SK-N-SH (cell line): ENCODE results near the gene DOCK3. TPM values are rescaled to one million over a fixed set of nuclear protein-coding genes. Genes with fewer than 3 reads are reported as not detected.

ENCODE experiments used
- CTCF ChIA-PET: fragments of 300-600, 350-600 bp; formaldehyde crosslinking; extraction: SDS; loops from one replicate; lab custom pipeline; 2021; lab: Yijun Ruan, JAX
- POLR2A ChIA-PET: fragments of 350-600 bp; sonication (Branson Sonifier 250); formaldehyde crosslinking; extraction: SDS; loops from one replicate; lab custom pipeline; 2020; ENCODE audit warnings: antibody characterized with exemption, inconsistent platforms; lab: Yijun Ruan, JAX
- DNase-seq: peaks from one replicate; pipeline ENCODE4 v3.0.0; 2012
- H2AFZ ChIP-seq: fragments of 200-600 bp; sonication (generic); 2 replicates; pipeline ENCODE4 v1.8.1; 2016; ENCODE audit warnings: antibody characterized with exemption, mild to moderate bottlenecking, low read depth
- H3F3A ChIP-seq: fragments of 200-600 bp; sonication (generic); replicated peaks from 2 replicates; pipeline ENCODE3; 2016; ENCODE audit warnings: antibody characterized with exemption, mild to moderate bottlenecking; ENCODE audit not compliant: insufficient read depth
- H3K27ac ChIP-seq, 2 experiments: fragments of 200-500 bp in 1 of 2; fragments of 200-600 bp in 1 of 2; sonication (Bioruptor generic) in 1 of 2; sonication (generic), shearing (Covaris generic) in 1 of 2; 2 replicates each; pipeline versions ENCODE4 v1.5.1 to v1.6.1; 2014 to 2016; ENCODE audit warnings: low read depth in 2 of 2, inconsistent platforms in 1 of 2, low read length in 1 of 2, mild to moderate bottlenecking in 1 of 2, mixed read lengths in 1 of 2
- H3K27me3 ChIP-seq: fragments of 200-600 bp; sonication (generic), shearing (Covaris generic); 2 replicates; pipeline ENCODE4 v1.6.1; 2016; ENCODE audit warnings: mixed run types; ENCODE audit not compliant: insufficient read depth
- H3K36me3 ChIP-seq, 2 experiments: fragments of 200-500 bp in 1 of 2; fragments of 200-600 bp in 1 of 2; sonication (Bioruptor generic) in 1 of 2; sonication (generic) in 1 of 2; replicated peaks in 1 of 2; 2 replicates each; pipeline versions ENCODE3 to v1.5.1; 2014 to 2016; ENCODE audit warnings: low read length in 1 of 2, mild to moderate bottlenecking in 1 of 2; ENCODE audit not compliant: insufficient read depth in 2 of 2, control insufficient read depth in 1 of 2
- H3K4me1 ChIP-seq, 2 experiments: fragments of 200-500 bp in 1 of 2; fragments of 200-600 bp in 1 of 2; sonication (Bioruptor generic) in 1 of 2; sonication (generic), shearing (Covaris generic) in 1 of 2; 2 replicates each; pipeline versions ENCODE4 v1.5.1 to v1.6.1; 2014 to 2016; ENCODE audit warnings: low read depth in 1 of 2, low read length in 1 of 2, mixed run types in 1 of 2; ENCODE audit not compliant: insufficient read depth in 2 of 2, control insufficient read depth in 1 of 2
- H3K4me2 ChIP-seq: fragments of 200-600 bp; sonication (generic), shearing (Covaris generic); 2 replicates; pipeline ENCODE4 v1.6.1; 2017; ENCODE audit warnings: mixed run types
- H3K4me3 ChIP-seq, 2 experiments: fragments of 200-500 bp in 1 of 2; fragments of 200-600 bp in 1 of 2; sonication (Bioruptor generic) in 1 of 2; sonication (generic), shearing (Covaris generic) in 1 of 2; 2 replicates each; pipeline versions ENCODE4 v1.5.1 to v1.8.1; 2014 to 2016; ENCODE audit warnings: low read depth in 2 of 2, inconsistent platforms in 1 of 2, low read length in 1 of 2, mild to moderate bottlenecking in 1 of 2, mixed read lengths in 1 of 2, moderate library complexity in 1 of 2
- H3K79me2 ChIP-seq: fragments of 200-600 bp; sonication (generic); 2 replicates; pipeline ENCODE4 v1.8.1; 2017; ENCODE audit warnings: mild to moderate bottlenecking; ENCODE audit not compliant: insufficient read depth
- H3K9ac ChIP-seq: fragments of 200-600 bp; sonication (generic); 2 replicates; pipeline ENCODE4 v1.6.1; 2017; ENCODE audit warnings: mixed run types
- H3K9me2 ChIP-seq: fragments of 200-600 bp; sonication (generic); 2 replicates; pipeline ENCODE4 v1.6.1; 2017; ENCODE audit warnings: mixed run types
- H3K9me3 ChIP-seq: fragments of 200-600 bp; sonication (generic); 2 replicates; pipeline ENCODE4 v1.6.1; 2017; ENCODE audit warnings: mixed run types, mild to moderate bottlenecking, moderate library complexity
- H4K20me1 ChIP-seq: fragments of 200-600 bp; sonication (generic); 2 replicates; pipeline ENCODE4 v1.6.1; 2017; ENCODE audit warnings: mild to moderate bottlenecking, mixed run types; ENCODE audit not compliant: insufficient read depth
- ELF1 ChIP-seq: IDR thresholded peaks from 2 replicates; pipeline ENCODE4 v1.4.0; 2012
- EP300 ChIP-seq, 2 experiments: IDR thresholded peaks; 2 replicates each; pipeline versions ENCODE4 v1.4.0 to v1.6.1; 2012; ENCODE audit warnings: borderline replicate concordance in 1 of 2, low read depth in 1 of 2, low read length in 1 of 2
- FOSL2 ChIP-seq: IDR thresholded peaks from 2 replicates; pipeline ENCODE4 v1.4.0; 2012; ENCODE audit warnings: low read depth, mild to moderate bottlenecking, moderate library complexity, borderline replicate concordance
- FOXJ3 ChIP-seq: sonication (generic); formaldehyde crosslinking; IDR thresholded peaks from 2 replicates; pipeline ENCODE4 v1.5.1; 2020; ENCODE audit warnings: mild to moderate bottlenecking, missing genetic modification reagents
- FOXM1 ChIP-seq: IDR thresholded peaks from 2 replicates; pipeline ENCODE4 v1.4.0; 2012; ENCODE audit warnings: low read depth, mild to moderate bottlenecking
- GATA2 ChIP-seq: sonication (generic); formaldehyde crosslinking; IDR thresholded peaks from 2 replicates; pipeline ENCODE4 v1.5.0; 2020; ENCODE audit warnings: mild to moderate bottlenecking, missing genetic modification reagents
- IRF3 ChIP-seq: fragments of 150-350 bp; IDR thresholded peaks from 2 replicates; pipeline ENCODE4 v1.6.1; 2016; ENCODE audit warnings: mild to moderate bottlenecking, low read depth, low read length
- MXI1 ChIP-seq: IDR thresholded peaks from 2 replicates; pipeline ENCODE4 v1.6.1; 2012; ENCODE audit warnings: mild to moderate bottlenecking, low read depth, low read length, improper control_type of control experiment
- NFIC ChIP-seq: IDR thresholded peaks from 2 replicates; pipeline ENCODE4 v1.4.0; 2012; ENCODE audit warnings: borderline replicate concordance
- RXRA ChIP-seq: IDR thresholded peaks from 2 replicates; pipeline ENCODE4 v1.4.0; 2012; ENCODE audit warnings: low read depth, mild to moderate bottlenecking, borderline replicate concordance
- SIN3A ChIP-seq: IDR thresholded peaks from 2 replicates; pipeline ENCODE4 v1.6.1; 2012; ENCODE audit warnings: low read depth, mild to moderate bottlenecking, low read length, moderate library complexity, borderline replicate concordance
- SMC3 ChIP-seq: IDR thresholded peaks from 2 replicates; pipeline ENCODE4 v1.6.1; 2012; ENCODE audit warnings: low read depth, low read length, improper control_type of control experiment
- TAF1 ChIP-seq: IDR thresholded peaks from 2 replicates; pipeline ENCODE4 v1.6.1; 2012; ENCODE audit warnings: low read depth, mild to moderate bottlenecking, low read length, moderate library complexity, borderline replicate concordance
- TEAD4 ChIP-seq: IDR thresholded peaks from 2 replicates; pipeline ENCODE4 v1.4.0; 2012; ENCODE audit warnings: mild to moderate bottlenecking, borderline replicate concordance; ENCODE audit not compliant: insufficient read depth
- USF2 ChIP-seq: fragments of 150-350 bp; IDR thresholded peaks from 2 replicates; pipeline ENCODE4 v1.6.1; 2017; ENCODE audit warnings: antibody characterized with exemption, low read length, low read depth, borderline replicate concordance
- WGBS: methylation state at CpG from one replicate; pipeline ENCODE4 v1.1.6; 2017; ENCODE audit warnings: low lambda C conversion rate; 5-methylcytosine and 5-hydroxymethylcytosine counted together
- polyA plus RNA-seq, 3 experiments: library from polyadenylated mRNA; depleted of rRNA; stranded (reverse); fragments of >200 nt; gene quantifications; 2 replicates each; pipeline ENCODE4 v1.2.3, GENCODE V29; 2012
- TF ChIP-seq, protein P1 (sequence below): IDR thresholded peaks from 2 replicates; pipeline ENCODE4 v1.4.0; 2012; ENCODE audit warnings: low read depth, borderline replicate concordance
- TF ChIP-seq, protein P2 (sequence below): IDR thresholded peaks from 2 replicates; pipeline ENCODE4 v1.4.0; 2012; ENCODE audit warnings: low read depth

The DOCK3 gene
- polyA plus RNA-seq, 1 of the 3 experiments (the other 2 are of a cell fraction), result 0.05 TPM

- 0% methylated on average over 1 of the region's 1 CpG for WGBS
- Histone ChIP-seq H3K27me3 (no peaks in the 10 kb centered on the region), H4K20me1 (no peaks in the 10 kb centered on the region), H3K9me2 (no peaks in the 10 kb centered on the region), H3K36me3 (no peaks in the 10 kb centered on the region), H3K4me2 (no peak overlapping the region), H3K4me1 (no peaks in the 10 kb centered on the region), H3K4me3 (no peak overlapping the region), H2AFZ (no peak overlapping the region), H3F3A (no peaks in the 10 kb centered on the region), H3K79me2 (no peaks in the 10 kb centered on the region), H3K27ac (no peak overlapping the region), H3K9me3 (no peaks in the 10 kb centered on the region), H3K9ac (no peak overlapping the region)
- TF ChIP-seq, protein P1, sequence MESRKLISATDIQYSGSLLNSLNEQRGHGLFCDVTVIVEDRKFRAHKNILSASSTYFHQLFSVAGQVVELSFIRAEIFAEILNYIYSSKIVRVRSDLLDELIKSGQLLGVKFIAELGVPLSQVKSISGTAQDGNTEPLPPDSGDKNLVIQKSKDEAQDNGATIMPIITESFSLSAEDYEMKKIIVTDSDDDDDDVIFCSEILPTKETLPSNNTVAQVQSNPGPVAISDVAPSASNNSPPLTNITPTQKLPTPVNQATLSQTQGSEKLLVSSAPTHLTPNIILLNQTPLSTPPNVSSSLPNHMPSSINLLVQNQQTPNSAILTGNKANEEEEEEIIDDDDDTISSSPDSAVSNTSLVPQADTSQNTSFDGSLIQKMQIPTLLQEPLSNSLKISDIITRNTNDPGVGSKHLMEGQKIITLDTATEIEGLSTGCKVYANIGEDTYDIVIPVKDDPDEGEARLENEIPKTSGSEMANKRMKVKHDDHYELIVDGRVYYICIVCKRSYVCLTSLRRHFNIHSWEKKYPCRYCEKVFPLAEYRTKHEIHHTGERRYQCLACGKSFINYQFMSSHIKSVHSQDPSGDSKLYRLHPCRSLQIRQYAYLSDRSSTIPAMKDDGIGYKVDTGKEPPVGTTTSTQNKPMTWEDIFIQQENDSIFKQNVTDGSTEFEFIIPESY, result no peak
- no peak for TF ChIP-seq IRF3
- no peak for TF ChIP-seq MXI1
- TF ChIP-seq SIN3A, result no peak
- no peak for TF ChIP-seq EP300 (IDR thresholded peaks at IDR 0.05; ENCODE audit: borderline replicate concordance in 1 of 2, low read depth in 1 of 2, low read length in 1 of 2)
- no peak for TF ChIP-seq FOSL2
- TF ChIP-seq RXRA, result no peak
- TF ChIP-seq NFIC, result no peak
- no peak for TF ChIP-seq FOXM1
- TF ChIP-seq TEAD4, result no peak
- no peak for TF ChIP-seq TAF1
- no peak for TF ChIP-seq SMC3
- no peak for TF ChIP-seq FOXJ3 (CRISPR knock-in tag)
- no peak for TF ChIP-seq USF2
- TF ChIP-seq GATA2 (CRISPR knock-in tag), result no peak
- TF ChIP-seq ELF1, result no peak
- TF ChIP-seq, protein P2, sequence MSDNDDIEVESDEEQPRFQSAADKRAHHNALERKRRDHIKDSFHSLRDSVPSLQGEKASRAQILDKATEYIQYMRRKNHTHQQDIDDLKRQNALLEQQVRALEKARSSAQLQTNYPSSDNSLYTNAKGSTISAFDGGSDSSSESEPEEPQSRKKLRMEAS, result no peak
- POLR2A ChIA-PET, result no interaction called here
- no peak for DNase-seq
- CTCF ChIA-PET, result no interaction called here
Measured at GRCh38 chr3:51139616-51140015, 464.9 kb downstream of the DOCK3 start.
